Vagina (tissue), 2 donors: ENCODE data around the gene ZNF419. TPM values are rescaled to one million over a fixed set of nuclear protein-coding genes. Genes with fewer than 3 reads are reported as not detected.
A peak's percentile ranks its signal among the peaks of the same experiment; 100 is the strongest.
"Not testable (repeated sequence)": the region's sequence is repeated elsewhere in the genome, so short reads cannot be mapped to it uniquely, and the experiment has no call there.

ENCODE experiments used
- DNase-seq, 2 donors: peaks; one replicate each; pipeline ENCODE4 v3.0.0-alpha.2; 2017; ENCODE audit errors: extremely low spot score in 2 of 2
- H3K27ac ChIP-seq: fragments of 200-600 bp; sonication (generic); one replicate; pipeline ENCODE4 v1.5.1; 2019
- H3K27me3 ChIP-seq: fragments of 200-600 bp; sonication (generic); one replicate; pipeline ENCODE4 v1.5.1; 2019
- H3K36me3 ChIP-seq, 2 donors: fragments of 200-600 bp; sonication (generic); one replicate each; pipeline ENCODE4 v1.5.1; 2017 to 2019
- H3K4me1 ChIP-seq: fragments of 200-600 bp; sonication (generic); one replicate; pipeline ENCODE4 v1.5.1; 2019
- H3K4me3 ChIP-seq, 2 donors: fragments of 200-600 bp; sonication (generic); 1 replicate in 1 of 2; 2 replicates in 1 of 2; pipeline ENCODE4 v1.5.1; 2016 to 2019
- H3K9me3 ChIP-seq: fragments of 200-600 bp; sonication (generic); one replicate; pipeline ENCODE4 v1.5.1; 2019
- CTCF ChIP-seq, 3 experiments: fragments of 450-650 bp in 2 of 3; fragments of 200-600 bp in 1 of 3; sonication (generic) in 1 of 3; IDR thresholded peaks; one replicate each; pipeline ENCODE4 v1.5.1; 2017 to 2019; ENCODE audit warnings: antibody characterized with exemption in 3 of 3, mild to moderate bottlenecking in 2 of 3, moderate library complexity in 2 of 3
- POLR2A ChIP-seq, 2 donors: fragments of 450-650 bp; IDR thresholded peaks; one replicate each; pipeline ENCODE4 v1.6.1; 2017; ENCODE audit warnings: antibody characterized with exemption in 2 of 2, mild to moderate bottlenecking in 2 of 2, moderate library complexity in 2 of 2
- POLR2AphosphoS5 ChIP-seq, 2 donors: sonication (generic); formaldehyde crosslinking; IDR thresholded peaks; one replicate each; pipeline ENCODE4 v1.9.0; 2017; ENCODE audit warnings: antibody characterized with exemption in 2 of 2, mild to moderate bottlenecking in 2 of 2, low read depth in 1 of 2; ENCODE audit not compliant: insufficient read depth in 1 of 2
- intact Hi-C: fragments of 100-400 bp; cut with DNase I; formaldehyde crosslinking; loops from one replicate; pipeline ENCODE4 v1.15.1; 2023
- total RNA-seq: library from RNA; depleted of rRNA; stranded (reverse); fragments of >200 nt; gene quantifications from one replicate; pipeline ENCODE4 v1.2.3, GENCODE V29; 2016

ZNF419 gene
- 16.0 TPM for total RNA-seq

GRCh38 chr19:57487477-57488298 lies at the start of gene ZNF419:
ZNF419 (plus strand) TSS chr19:57487750; CDS start chr19:57487951, 201 bp downstream.
- intact Hi-C loops, H3K27me3 ChIP-seq, DNase-seq, H3K9me3 ChIP-seq, H3K4me1 ChIP-seq: not testable (repeated sequence)
- Histone ChIP-seq H3K27ac (peak within 1 kb of the TSS; percentile 76), H3K4me3 (peak within 1 kb of the TSS; percentile 59 to 95), H3K36me3 (peaks cover 0 to 22% of the 10 kb centered on the region in 2 donors)
- TF ChIP-seq POLR2AphosphoS5 (IDR thresholded peaks at IDR 0.05; ENCODE audit: insufficient read depth in 1 of 2, low read depth in 1 of 2) (peak; percentile 82 to 95), POLR2A (IDR thresholded peaks at IDR 0.05) (peak in 1 of 2 donors; percentile 4)

GRCh38 chr19:57437931-57438330 lies 49.6 kb upstream of the ZNF419 start:
- peaks cover 0 to 42% of the 10 kb centered on the region in 2 donors for H3K36me3 ChIP-seq

GRCh38 chr19:57438925-57439324 lies 48.6 kb upstream of the ZNF419 start:
- TF ChIP-seq CTCF (IDR thresholded peaks at IDR 0.05) (no peak), POLR2AphosphoS5 (IDR thresholded peaks at IDR 0.05; ENCODE audit: insufficient read depth in 1 of 2, low read depth in 1 of 2) (no peak), POLR2A (IDR thresholded peaks at IDR 0.05) (no peak)
- H3K27ac ChIP-seq = no peak overlapping the region
- H3K36me3 ChIP-seq = peaks cover 0 to 52% of the 10 kb centered on the region in 2 donors
- H3K4me3 ChIP-seq = no peak overlapping the region
- DNase-seq = no peak
- H3K27me3 ChIP-seq = no peaks in the 10 kb centered on the region
- H3K9me3 ChIP-seq = peaks cover 31% of the 10 kb centered on the region
- H3K4me1 ChIP-seq = peaks cover 20% of the 10 kb centered on the region
- intact Hi-C loops = no loop called here

More at GRCh38 chr19:57437931-57438330, 49.6 kb upstream of the ZNF419 start:
- DNase-seq = no peak
- TF ChIP-seq CTCF (IDR thresholded peaks at IDR 0.05) (no peak), POLR2AphosphoS5 (IDR thresholded peaks at IDR 0.05; ENCODE audit: insufficient read depth in 1 of 2, low read depth in 1 of 2) (no peak), POLR2A (IDR thresholded peaks at IDR 0.05) (no peak)
- H3K4me1 ChIP-seq = peaks cover 20% of the 10 kb centered on the region
- no peak overlapping the region for H3K27ac ChIP-seq
- H3K9me3 ChIP-seq = peaks cover 21% of the 10 kb centered on the region
- no peaks in the 10 kb centered on the region for H3K27me3 ChIP-seq
- no peak overlapping the region for H3K4me3 ChIP-seq
- intact Hi-C loops = no loop called here

GRCh38 chr19:57441979-57442752 lies 45.4 kb upstream of the ZNF419 start:
- DNase-seq = no peak
- Histone ChIP-seq H3K4me3 (no peak overlapping the region), H3K36me3 (peaks cover 0 to 75% of the 10 kb centered on the region in 2 donors), H3K27me3 (no peaks in the 10 kb centered on the region), H3K4me1 (no peaks in the 10 kb centered on the region), H3K9me3 (peaks cover 51% of the 10 kb centered on the region), H3K27ac (no peak overlapping the region)
- intact Hi-C loops = loop anchor here (5.0 kb wide), 1 partner anchor 820 kb away; no protein-coding TSS in a partner anchor
- TF ChIP-seq POLR2AphosphoS5 (IDR thresholded peaks at IDR 0.05; ENCODE audit: insufficient read depth in 1 of 2, low read depth in 1 of 2) (no peak), CTCF (IDR thresholded peaks at IDR 0.05) (no peak), POLR2A (IDR thresholded peaks at IDR 0.05) (no peak)

- intact Hi-C loops = loop anchor here (5.0 kb wide), 1 partner anchor 819 kb away; no protein-coding TSS in a partner anchor
- no peak overlapping the region for H3K27ac ChIP-seq
- H3K27me3 ChIP-seq = no peaks in the 10 kb centered on the region
- no peak for DNase-seq
- H3K4me3 ChIP-seq = no peak overlapping the region
- no peaks in the 10 kb centered on the region for H3K4me1 ChIP-seq
- peaks cover 50% of the 10 kb centered on the region for H3K9me3 ChIP-seq
- no peak for TF ChIP-seq CTCF (IDR thresholded peaks at IDR 0.05)
- TF ChIP-seq POLR2AphosphoS5 (IDR thresholded peaks at IDR 0.05; ENCODE audit: insufficient read depth in 1 of 2, low read depth in 1 of 2) = no peak
- TF ChIP-seq POLR2A (IDR thresholded peaks at IDR 0.05) = no peak
- H3K36me3 ChIP-seq = peaks cover 0 to 68% of the 10 kb centered on the region in 2 donors
Observed at GRCh38 chr19:57443121-57443696, 44.3 kb upstream of the ZNF419 start.
